ENCODE data around the gene TOB1.

- TF ChIP-seq EZH2phosphoT487 (IDR thresholded peaks at IDR 0.05; ENCODE audit: insufficient read depth, low read depth) (no peak), EZH2 (IDR thresholded peaks at IDR 0.05; ENCODE audit: insufficient read depth, poor library complexity, severe bottlenecking) (no peak)
These were observed 39.3 kb upstream of the TOB1 start for GRCh38 chr17:50905460-50905803.
